NB4 (cell line): ENCODE results near the gene BRME1.
A peak's percentile ranks its signal among the peaks of the same experiment; 100 is the strongest.

ENCODE experiments used
- CTCF ChIP-seq: IDR thresholded peaks from one replicate; pipeline ENCODE4 v1.5.1; 2012; ENCODE audit warnings: low read depth, low read length
- MAX ChIP-seq: IDR thresholded peaks from 2 replicates; pipeline ENCODE4 v1.6.1; 2011; ENCODE audit warnings: low read depth, low read length
- MYC ChIP-seq: IDR thresholded peaks from 2 replicates; pipeline ENCODE4 v1.6.1; 2011; ENCODE audit warnings: low read depth, low read length
- POLR2A ChIP-seq: IDR thresholded peaks from 2 replicates; pipeline ENCODE4 v1.6.1; 2011; ENCODE audit warnings: mild to moderate bottlenecking; ENCODE audit not compliant: insufficient read length; ENCODE audit errors: extremely low read depth

GRCh38 chr19:13880059-13881043 lies 25.6 kb downstream of the BRME1 start:
- TF ChIP-seq POLR2A, result no peak
- TF ChIP-seq CTCF, result peak; percentile 94
- TF ChIP-seq MYC, result peak; percentile 67
- TF ChIP-seq MAX, result peak; percentile 78
